Fibroblast of upper back skin (primary cell): ENCODE measurements around the gene ITGA5.
A peak's percentile ranks its signal among the peaks of the same experiment; 100 is the strongest.

Experiments
- DNase-seq: peaks from one replicate; pipeline ENCODE4 v3.0.0-alpha.2; 2013

The ITGA5 gene

GRCh38 chr12:54409267-54409666, 9.8 kb downstream of the ITGA5 start:
- DNase-seq, result no peak

- no peak for DNase-seq
Measured at GRCh38 chr12:54407183-54407905, 11.7 kb downstream of the ITGA5 start.

GRCh38 chr12:54405573-54405972, 13.5 kb downstream of the ITGA5 start:
- no peak for DNase-seq

DNA sequence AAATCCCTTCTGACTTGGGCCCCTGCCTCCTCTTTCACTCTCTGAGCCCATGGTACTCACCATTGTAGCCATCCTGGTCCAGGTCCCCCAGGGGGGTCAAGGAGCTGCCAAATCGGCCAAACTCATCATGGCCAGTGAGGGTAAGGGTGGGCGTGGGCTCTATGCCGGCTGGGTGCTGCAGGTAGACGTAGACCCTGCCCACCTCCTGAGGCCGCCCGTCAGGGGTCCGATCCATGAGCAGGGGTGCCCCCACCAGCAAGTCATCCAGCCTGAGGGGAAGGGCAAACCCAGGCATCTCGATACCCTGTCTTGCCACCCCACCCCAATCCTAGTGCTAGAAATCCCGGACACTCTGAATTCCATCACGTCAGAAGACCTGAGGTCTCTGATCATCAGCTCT, 14.0 kb downstream of the ITGA5 start:
- DNase-seq, result no peak

GRCh38 chr12:54404061-54405004, 14.7 kb downstream of the ITGA5 start:
- DNase-seq, result peak; percentile 54

DNA sequence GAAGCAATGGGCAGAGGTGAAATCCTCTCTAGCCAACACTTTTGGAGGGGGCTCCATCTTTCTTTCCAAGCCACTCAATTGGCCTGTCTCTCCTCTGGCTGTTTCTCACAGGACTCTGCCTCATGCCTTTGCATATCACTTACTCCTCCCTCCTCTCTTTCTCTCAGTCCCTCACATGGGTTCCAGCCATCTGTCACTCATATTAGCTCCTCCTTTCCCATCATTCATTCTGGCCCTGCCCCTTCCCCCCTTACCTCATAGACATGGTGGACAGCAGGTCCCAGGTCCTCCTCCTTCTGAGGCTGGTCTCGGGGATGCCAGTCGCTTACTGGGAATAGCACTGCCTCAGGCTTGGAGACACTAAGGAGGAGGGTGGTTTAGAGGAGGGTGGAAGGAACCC, 17.9 kb downstream of the ITGA5 start:
- no peak for DNase-seq

DNA sequence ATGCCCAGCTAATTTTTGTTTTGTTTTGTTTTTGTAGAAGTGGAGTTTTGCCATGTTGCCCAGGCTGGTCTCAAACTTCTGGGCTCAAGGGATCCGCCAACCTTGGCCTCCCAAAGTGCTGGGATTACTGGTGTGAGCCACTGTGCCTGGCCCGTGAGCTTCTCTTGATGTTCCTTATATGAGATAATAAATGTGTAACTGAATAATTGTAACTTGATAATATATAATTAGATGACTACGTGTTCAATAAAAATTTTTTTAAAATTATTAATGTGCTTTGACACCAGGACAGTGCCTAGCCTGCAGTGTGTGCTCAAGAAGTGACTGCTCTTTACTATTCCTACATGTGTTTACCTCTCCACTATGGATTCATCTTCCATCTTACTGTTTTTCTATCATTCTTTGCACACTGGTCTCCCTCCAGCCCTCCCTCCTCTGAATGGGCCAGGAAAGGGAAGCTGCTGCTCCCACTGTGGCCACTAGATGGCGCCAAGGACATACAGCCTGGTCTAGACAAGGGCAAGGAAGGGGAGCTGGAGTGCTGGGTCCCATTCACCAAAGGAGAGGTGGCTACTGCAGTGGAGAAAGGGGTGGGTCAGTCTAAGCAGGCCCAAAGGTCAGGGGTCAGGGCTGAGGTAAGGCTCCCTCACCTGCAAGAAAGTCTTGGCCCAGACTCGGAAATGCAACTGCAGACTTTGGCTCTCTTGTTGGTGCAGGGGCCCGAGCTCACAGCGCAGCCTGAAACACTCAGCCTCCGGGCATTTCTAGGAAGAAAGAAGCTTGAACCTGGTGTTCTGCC, 19.9 kb downstream of the ITGA5 start:
- peak; percentile 85 for DNase-seq

GRCh38 chr12:54398218-54398617, 20.8 kb downstream of the ITGA5 start:
- DNase-seq, result no peak

DNA sequence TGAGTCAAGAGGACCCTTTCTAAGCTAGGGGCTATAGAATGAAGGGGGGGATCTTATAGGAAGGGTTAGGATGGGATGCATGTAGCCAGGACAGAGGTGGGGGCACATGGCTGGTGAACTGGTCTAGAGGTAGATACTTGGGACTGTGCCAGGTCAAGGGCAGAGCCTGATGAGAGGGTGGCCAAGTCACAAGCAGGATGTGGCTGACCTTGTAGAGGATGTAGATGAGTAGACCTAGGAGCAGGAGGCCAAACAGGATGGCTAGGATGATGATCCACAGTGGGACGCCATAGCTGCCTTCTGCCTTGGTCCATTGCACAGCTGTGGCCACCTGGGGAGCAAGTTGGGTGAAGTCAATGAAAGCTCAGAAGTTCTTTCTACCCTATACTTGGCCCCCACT, 21.9 kb downstream of the ITGA5 start:
- no peak for DNase-seq

DNA sequence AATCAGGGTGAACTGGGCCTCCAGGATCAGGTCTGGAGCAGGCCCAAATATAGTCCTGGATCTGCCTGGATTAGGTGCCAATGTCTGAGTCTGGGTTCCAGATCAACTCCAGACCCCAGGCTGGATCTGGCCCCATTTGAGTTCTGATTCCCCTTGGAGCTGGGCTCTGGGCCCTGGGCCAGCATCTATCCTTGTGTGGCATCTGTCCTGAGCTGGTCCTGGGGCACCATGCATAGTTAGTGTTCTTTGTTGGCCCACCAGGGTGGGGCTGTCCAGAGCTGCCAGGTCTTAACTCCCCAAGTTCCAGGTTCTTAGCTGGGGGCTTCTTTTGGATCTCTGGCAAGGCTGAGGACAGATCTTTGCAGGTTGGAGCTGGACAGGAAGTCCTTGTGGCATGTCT, 23.5 kb downstream of the ITGA5 start:
- no peak for DNase-seq

GRCh38 chr12:54394986-54395385, 24.1 kb downstream of the ITGA5 start:
- no peak for DNase-seq

DNA sequence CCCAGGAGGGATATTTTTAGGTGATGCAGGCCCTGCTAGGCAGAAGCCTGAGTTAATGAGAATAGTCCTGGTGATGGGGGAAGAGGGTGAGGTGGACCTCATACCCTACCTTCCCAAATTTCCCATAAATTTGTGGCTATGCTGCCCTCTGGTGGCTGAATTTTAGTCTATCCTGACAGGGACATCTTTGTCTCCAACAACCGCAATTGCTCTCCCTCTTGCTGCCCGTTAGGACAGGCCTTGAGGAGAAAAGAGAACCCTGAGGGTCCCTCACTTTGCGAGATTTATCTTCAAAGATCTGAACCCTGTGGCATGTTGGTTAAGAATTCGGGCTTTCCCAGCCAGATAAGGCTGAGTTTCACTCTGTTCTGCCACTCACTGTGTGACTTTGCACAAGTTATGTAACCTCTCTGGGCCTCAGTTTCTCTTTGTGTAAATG, 24.8 kb downstream of the ITGA5 start:
- peak; percentile 59 for DNase-seq

GRCh38 chr12:54393743-54394142, 25.3 kb downstream of the ITGA5 start:
- DNase-seq, result no peak

DNA sequence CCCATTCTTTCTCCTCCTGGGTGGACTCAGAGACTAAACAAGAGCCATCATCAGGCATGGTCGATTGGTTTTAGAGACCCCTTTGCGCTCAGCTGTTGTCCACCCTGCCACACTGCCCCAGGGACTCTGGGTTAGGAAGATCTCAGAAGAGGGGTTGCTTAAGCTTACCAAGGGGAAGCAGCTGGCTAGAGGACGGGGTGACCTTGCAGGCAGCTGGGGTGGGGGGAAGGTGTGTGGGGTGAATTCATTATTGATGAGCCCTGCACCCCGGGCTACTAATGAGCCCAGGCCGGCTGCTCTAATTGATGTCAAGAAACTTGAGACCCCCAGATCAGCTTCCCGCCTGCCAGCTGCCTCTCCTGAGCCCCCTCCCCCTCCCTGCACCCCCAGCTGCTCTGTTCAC, 25.9 kb downstream of the ITGA5 start:
- DNase-seq, result no peak

GRCh38 chr12:54392485-54393206, 26.4 kb downstream of the ITGA5 start:
- DNase-seq, result no peak

GRCh38 chr12:54390668-54391551, 28.2 kb downstream of the ITGA5 start:
- DNase-seq, result no peak

GRCh38 chr12:54390176-54390667, 28.8 kb downstream of the ITGA5 start:
- no peak for DNase-seq

GRCh38 chr12:54389607-54390175, 29.4 kb downstream of the ITGA5 start:
- DNase-seq, result no peak

GRCh38 chr12:54389134-54389508, 29.9 kb downstream of the ITGA5 start:
- no peak for DNase-seq

DNA sequence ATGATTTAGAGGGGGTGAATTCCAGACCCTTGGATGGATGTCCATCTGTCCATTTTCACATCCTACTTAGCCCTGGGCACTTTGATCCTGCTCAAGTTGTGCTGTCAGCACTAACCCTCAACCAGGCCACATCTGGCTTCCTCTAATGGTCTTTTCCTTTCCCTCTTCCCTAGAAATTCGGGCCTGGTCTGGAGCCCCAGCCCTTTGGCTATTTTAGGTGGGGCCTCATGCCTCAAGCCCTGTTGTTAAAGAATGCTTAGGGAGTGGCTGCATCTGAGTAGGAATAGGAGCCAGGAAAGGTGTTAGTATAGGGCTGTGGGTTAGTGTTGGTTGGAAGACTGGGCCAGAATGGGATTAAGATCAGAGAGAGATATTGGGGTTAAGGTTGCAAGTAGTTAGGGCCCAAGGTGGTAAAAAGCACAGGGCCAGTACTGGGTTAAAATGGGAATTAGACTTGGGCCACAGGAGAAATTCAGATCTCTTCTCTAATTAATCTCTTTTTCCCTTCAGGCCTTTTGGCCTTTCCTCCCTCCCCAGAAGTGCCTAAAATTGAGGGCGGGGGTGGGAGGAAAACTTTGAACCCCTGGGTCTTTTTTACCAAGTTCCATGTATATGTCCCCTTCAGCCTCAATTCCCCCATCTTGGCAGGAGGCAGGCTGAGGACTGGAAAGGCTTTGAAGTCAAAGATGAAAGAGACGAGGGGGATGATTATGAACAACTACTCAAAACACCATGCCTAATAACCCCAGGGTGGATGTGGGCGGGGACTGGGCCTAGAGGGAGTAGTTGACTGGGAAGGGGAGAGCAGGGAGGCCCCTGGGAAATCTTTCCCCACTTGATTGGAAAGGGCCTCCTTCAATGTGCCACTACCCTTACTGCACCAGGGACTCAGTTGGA, 30.6 kb downstream of the ITGA5 start:
- no peak for DNase-seq
